K562 (cell line): Measurements from ENCODE around the gene ETS1. TPM values are rescaled to one million over a fixed set of nuclear protein-coding genes. Genes with fewer than 3 reads are reported as not detected.

Source experiments
- ATF6 ChIP-seq: sonication (generic); formaldehyde crosslinking; IDR thresholded peaks from 2 replicates; pipeline ENCODE4 v1.4.0; 2020; ENCODE audit warnings: mild to moderate bottlenecking, missing genetic modification reagents
- CBX5 ChIP-seq: IDR thresholded peaks from 2 replicates; pipeline ENCODE4 v1.6.1; 2014; ENCODE audit warnings: low read depth, borderline replicate concordance
- ESRRB ChIP-seq: fragments of 250-450 bp; sonication (Bioruptor Pico); IDR thresholded peaks from 2 replicates; pipeline ENCODE4 v1.5.0; 2020; ENCODE audit warnings: mild to moderate bottlenecking, moderate library complexity, borderline replicate concordance
- ETV6 ChIP-seq, 3 experiments: fragments of 150-350 bp in 1 of 3; sonication (generic) in 1 of 3; formaldehyde crosslinking in 1 of 3; IDR thresholded peaks; 2 replicates each; pipeline versions ENCODE4 v1.6.1 to v1.8.0; 2014 to 2022; ENCODE audit warnings: borderline replicate concordance in 2 of 3, low read depth in 2 of 3, antibody characterized with exemption in 1 of 3, low read length in 1 of 3, mild to moderate bottlenecking in 1 of 3, missing genetic modification reagents in 1 of 3
- TCF7L2 ChIP-seq: fragments of 150-350 bp; IDR thresholded peaks from 2 replicates; pipeline ENCODE4 v1.6.1; 2016; ENCODE audit warnings: low read depth, mild to moderate bottlenecking, low read length, moderate library complexity
- ZNF124 ChIP-seq: sonication (generic); formaldehyde crosslinking; IDR thresholded peaks from 2 replicates; pipeline ENCODE4 v1.8.1; 2022; ENCODE audit warnings: missing genetic modification reagents
- ZNF184 ChIP-seq: sonication (generic); formaldehyde crosslinking; IDR thresholded peaks from 2 replicates; pipeline ENCODE4 v1.5.0; 2020; ENCODE audit warnings: missing genetic modification reagents
- ZNF444 ChIP-seq: fragments of 250-450 bp; sonication (Bioruptor Pico); IDR thresholded peaks from 2 replicates; pipeline ENCODE4 v1.4.0; 2020; ENCODE audit warnings: mild to moderate bottlenecking, moderate library complexity
- ZNF778 ChIP-seq: fragments of 450-650 bp; formaldehyde crosslinking; IDR thresholded peaks from 2 replicates; pipeline ENCODE4 v1.4.0; 2020; ENCODE audit warnings: mild to moderate bottlenecking, moderate library complexity
- polyA plus RNA-seq, 8 experiments: library from polyadenylated mRNA; depleted of rRNA in 4 of 8; stranded (reverse) in 5 of 8; unstranded in 3 of 8; fragments of >200 nt; fragmentation: Nextera tagmentation in 2 of 8; fragmentation: Illumina TruSeq in 1 of 8; extraction: Ambion mirVana in 2 of 8; extraction: Trizol in 1 of 8; gene quantifications; 2 replicates each; pipeline versions ENCODE4 v1.2.1 to v1.2.3, GENCODE V29; 2011 to 2014; ENCODE audit warnings: inconsistent platforms in 1 of 8, missing spikeins in 1 of 8
- total RNA-seq, 7 experiments: library from RNA; depleted of rRNA in 6 of 7; stranded (reverse); fragments of >200 nt in 6 of 7; fragmentation: Illumina TruSeq in 2 of 7; extraction: Trizol in 2 of 7; gene quantifications; 2 replicates each; pipeline versions ENCODE4 v1.2.1 to v1.2.3, GENCODE V29; 2011 to 2021; ENCODE audit warnings: low replicate concordance in 1 of 7
- TF ChIP-seq, protein P1 (sequence below): fragments of 250-450 bp; sonication (Bioruptor Pico); IDR thresholded peaks from 2 replicates; pipeline ENCODE4 v1.5.0; 2021; ENCODE audit warnings: mild to moderate bottlenecking, borderline replicate concordance

The ETS1 gene
- total and polyA plus RNA-seq, 9 of the 15 experiments (the other 6 are each of a cell fraction or from before 2014, with no cell fraction given): 0.04 to 1.4 (median 0.23) TPM

GRCh38 chr11:128535468-128536457 lies 51.6 kb downstream of the ETS1 start (continued):
- TF ChIP-seq ATF6: no peak
- TF ChIP-seq, protein P1, sequence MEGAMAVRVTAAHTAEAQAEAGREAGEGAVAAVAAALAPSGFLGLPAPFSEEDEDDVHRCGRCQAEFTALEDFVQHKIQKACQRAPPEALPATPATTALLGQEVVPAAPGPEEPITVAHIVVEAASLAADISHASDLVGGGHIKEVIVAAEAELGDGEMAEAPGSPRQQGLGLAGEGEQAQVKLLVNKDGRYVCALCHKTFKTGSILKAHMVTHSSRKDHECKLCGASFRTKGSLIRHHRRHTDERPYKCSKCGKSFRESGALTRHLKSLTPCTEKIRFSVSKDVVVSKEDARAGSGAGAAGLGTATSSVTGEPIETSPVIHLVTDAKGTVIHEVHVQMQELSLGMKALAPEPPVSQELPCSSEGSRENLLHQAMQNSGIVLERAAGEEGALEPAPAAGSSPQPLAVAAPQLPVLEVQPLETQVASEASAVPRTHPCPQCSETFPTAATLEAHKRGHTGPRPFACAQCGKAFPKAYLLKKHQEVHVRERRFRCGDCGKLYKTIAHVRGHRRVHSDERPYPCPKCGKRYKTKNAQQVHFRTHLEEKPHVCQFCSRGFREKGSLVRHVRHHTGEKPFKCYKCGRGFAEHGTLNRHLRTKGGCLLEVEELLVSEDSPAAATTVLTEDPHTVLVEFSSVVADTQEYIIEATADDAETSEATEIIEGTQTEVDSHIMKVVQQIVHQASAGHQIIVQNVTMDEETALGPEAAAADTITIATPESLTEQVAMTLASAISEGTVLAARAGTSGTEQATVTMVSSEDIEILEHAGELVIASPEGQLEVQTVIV: no peak
- no peak for TF ChIP-seq TCF7L2
- TF ChIP-seq ZNF124 (CRISPR knock-in tag): no peak
- TF ChIP-seq ETV6 (IDR thresholded peaks at IDR 0.05; ENCODE audit: borderline replicate concordance in 1 of 2, low read depth in 2 of 2, low read length in 1 of 2): no peak
- TF ChIP-seq ETV6 (CRISPR knock-in tag; IDR thresholded peaks at IDR 0.05; ENCODE audit: borderline replicate concordance): no peak
- TF ChIP-seq ZNF184 (CRISPR knock-in tag): no peak
- no peak for TF ChIP-seq ZNF444 (CRISPR knock-in tag)
- TF ChIP-seq ESRRB: no peak
- no peak for TF ChIP-seq ZNF778
- TF ChIP-seq CBX5: no peak
